HG02759 (cell line): ENCODE measurements around the gene KLF7.
"Not testable (repeated sequence)": the region's sequence is repeated elsewhere in the genome, so short reads cannot be mapped to it uniquely, and the experiment has no call there.

Experiments
- ATAC-seq: cut with Tn5 transposase; IDR thresholded peaks from one replicate; pipeline ENCODE4 v1.9.1; 2021; ENCODE audit warnings: mild to moderate bottlenecking, moderate library complexity; ENCODE audit not compliant: unreplicated experiment

The KLF7 gene

GRCh38 chr2:207067473-207067872, 98.3 kb downstream of the KLF7 start:
- ATAC-seq: no peak

- no peak for ATAC-seq
These were observed 98.8 kb downstream of the KLF7 start for GRCh38 chr2:207066791-207067460.

DNA sequence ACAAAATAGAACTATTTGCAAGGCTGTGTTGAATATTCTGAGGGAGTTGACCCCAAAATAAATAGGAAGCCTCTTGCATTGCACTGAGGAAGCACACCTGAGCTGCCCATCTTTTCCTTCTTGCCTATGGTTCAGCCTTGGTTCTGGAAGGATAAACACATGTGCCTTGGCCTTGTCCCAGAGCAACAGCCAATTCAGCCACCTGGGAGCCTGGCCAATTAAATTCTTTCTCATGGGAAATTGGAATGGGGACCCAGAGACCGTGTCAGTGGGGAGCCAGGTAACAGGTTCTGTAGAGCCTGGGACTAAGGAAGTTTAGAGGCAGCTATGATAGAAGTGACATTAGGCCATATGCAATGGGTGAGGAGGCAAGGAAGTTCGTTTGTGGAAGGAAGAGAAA, 99.6 kb downstream of the KLF7 start:
- no peak for ATAC-seq

- no peak for ATAC-seq
These were observed 101.5 kb downstream of the KLF7 start for GRCh38 chr2:207064128-207064690.

GRCh38 chr2:207061181-207061580, 104.6 kb downstream of the KLF7 start:
- ATAC-seq: no peak

GRCh38 chr2:207055257-207055656, 110.5 kb downstream of the KLF7 start:
- no peak for ATAC-seq

DNA sequence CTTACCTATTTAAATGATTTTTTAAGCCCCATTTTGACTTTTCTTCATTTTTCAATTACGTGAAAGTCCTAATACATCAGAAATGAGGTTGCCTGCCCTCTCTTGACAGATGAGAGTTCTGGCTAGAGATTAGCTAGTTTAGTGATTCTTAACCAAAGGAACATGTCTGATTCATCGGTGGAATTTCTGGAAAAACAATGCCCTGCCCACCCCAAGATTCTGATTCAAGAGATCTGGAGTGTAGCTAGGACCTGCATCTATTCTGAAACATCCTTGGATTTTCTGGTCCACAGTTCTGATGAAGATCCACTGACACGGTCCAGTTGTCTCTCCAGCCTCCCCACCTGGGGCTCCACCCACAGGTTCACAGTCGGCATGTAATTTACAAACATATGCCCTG, 111.2 kb downstream of the KLF7 start:
- ATAC-seq: no peak

- no peak for ATAC-seq
These were observed 114.3 kb downstream of the KLF7 start for GRCh38 chr2:207051385-207051965.

DNA sequence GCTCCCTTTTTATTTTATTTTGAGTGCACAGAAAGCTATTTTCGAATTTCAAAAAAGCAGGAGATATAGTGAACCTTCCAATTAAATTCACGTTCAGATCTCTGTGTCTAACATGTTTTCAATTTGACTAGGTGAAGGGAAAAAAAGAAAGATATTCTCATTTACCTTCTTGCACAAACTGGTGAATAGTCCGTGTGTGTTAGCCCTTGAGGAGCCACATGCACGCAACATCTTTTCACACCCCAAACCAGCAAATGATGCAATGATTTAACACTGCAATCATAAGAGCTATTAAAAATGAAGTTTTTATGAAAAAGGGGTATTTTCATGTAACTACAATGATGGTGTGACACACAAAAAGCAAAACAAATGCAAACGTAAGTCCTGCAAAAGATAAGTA, 116.6 kb downstream of the KLF7 start:
- no peak for ATAC-seq

- no peak for ATAC-seq
These were observed 117.3 kb downstream of the KLF7 start for GRCh38 chr2:207048416-207048815.

- ATAC-seq: no peak
These were observed 119.0 kb downstream of the KLF7 start for GRCh38 chr2:207046724-207047123.

DNA sequence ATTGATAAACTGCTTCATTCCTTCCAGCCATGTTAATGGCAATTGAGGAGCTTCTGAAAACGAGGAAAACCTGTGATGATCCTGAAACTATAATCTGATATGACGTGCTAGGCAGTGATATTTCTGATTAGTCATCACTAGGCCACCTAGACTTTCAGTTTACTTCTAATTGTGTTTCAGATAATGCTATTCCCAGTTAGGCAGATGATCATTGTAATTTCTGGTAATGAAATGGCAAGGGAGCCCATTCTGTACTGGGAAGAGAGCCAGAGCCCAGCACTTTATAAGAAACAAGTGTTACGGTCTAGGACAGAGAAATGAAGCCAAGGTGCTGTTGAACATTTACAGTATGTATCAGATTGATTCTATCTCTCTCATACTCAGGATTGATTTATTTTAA, 120.2 kb downstream of the KLF7 start:
- ATAC-seq: no peak

DNA sequence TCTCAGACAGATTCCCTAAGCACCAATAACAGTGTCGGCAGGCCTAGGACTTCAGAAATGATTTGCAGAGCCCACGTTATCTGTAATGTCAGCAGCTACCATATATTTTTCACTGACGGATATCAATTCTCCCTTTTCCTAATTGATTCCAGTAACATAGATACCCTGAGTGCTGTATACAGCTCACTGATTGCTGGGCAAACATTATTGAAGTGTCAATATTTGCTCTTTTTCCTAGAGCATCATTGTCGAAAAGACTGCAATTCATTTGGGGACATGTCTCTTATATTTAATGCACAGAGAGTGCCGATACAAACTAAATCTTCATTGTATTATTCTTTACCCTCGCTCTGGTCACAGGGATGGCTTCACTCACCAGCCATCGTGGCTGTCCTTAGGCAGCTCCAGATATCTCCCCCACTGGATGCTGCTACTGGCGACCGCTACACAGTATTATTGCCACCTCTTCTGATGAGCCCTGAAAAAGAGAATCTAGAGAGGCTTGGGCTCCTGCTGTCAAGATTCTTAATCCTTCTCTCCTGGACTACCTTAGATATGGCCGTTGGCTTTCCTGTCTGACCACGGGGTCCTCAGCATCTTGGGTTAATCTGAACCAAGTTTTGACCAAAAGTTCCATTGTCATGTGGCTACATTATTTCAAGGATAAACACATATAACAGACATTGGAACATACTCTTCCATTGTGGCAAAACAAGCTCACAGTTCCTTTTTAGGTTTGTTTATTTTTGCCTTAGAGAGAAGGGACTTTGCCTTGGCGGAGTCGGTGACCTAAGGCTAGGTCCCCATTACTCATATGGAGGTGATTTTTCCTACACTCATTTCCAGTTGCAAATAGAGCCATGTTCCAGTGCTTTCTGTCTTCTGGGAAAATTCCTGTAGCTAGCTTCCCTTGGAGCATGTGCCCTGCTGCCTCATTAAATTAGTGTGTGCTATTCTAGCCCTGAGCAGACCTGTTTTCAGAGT, 121.1 kb downstream of the KLF7 start:
- no peak for ATAC-seq

- ATAC-seq: no peak
These were observed 122.9 kb downstream of the KLF7 start for GRCh38 chr2:207042841-207043240.

DNA sequence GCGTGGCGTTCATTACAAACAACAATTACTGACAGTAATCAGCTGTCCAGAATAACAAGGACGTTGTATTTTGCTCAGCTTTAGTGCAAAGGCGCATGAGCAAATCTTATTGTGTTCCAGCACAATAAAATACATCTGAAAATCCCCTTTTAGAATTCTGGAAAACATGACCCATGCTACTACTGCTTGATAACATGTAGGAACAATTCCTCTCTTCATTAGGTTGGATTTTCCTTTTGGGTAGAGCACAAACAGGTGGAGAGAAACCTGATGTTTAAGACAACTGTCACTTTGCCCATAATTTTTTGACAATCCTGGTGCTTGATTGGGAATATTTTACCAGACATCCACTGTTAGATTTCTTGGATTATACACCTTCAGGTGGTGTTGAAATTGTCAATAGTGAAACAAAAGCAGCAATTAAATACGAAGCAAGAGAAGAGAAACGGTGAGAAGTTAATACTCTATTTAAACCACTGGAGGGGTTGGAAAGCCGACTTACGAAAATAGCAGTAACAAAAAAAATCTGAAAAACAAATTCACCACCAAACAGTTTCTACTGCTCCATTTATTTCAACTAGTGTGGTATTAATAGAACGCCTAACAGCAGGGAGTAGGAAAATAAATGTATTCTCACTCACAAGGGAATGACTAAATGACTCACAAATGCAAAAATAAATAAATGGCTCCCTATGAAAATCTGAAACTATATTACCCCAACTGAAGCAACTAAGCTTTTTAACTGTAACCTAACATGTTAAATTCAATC, 123.8 kb downstream of the KLF7 start:
- ATAC-seq: no peak

DNA sequence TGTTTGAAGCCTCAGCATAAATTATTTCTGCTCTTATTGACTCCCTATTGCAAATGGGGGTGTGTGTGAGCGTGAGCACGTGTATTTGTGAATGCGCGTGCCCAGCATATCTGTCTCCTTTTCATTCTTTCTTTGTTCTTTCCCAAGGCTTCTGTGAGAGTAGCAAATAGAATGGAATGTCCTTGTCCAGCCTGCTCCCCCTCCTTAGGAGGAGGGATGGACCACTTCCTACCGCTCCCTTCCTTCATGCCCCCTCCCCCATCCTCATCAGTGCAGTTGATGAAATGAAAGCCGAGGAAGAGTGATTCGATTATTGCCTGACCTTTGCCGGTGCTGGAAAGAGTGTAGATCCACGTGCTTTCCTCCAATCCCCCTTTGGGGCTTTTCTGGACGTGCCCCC, 124.5 kb downstream of the KLF7 start:
- no peak for ATAC-seq

- no peak for ATAC-seq
These were observed 125.1 kb downstream of the KLF7 start for GRCh38 chr2:207040696-207041095.

- ATAC-seq: no peak
These were observed 126.5 kb downstream of the KLF7 start for GRCh38 chr2:207039225-207039624.

DNA sequence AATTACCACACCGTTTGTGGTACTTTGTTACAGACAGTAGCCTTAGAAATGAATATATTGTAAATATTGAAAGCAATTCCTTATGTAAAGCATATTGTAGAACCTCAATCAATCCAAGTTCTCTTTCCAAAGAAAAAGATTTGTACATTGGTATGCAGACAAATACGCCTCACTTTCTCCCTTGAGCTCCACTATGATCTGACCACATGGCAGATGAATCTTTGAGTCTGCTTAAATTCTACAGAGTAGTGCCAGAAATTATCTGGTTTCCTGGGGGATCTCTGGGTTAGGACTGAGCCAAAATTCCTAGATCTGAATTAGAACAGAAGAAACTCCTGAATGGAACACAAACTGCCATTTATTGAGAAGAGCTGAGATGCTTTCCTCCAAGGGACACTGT, 127.4 kb downstream of the KLF7 start:
- no peak for ATAC-seq

GRCh38 chr2:207037896-207038295, 127.9 kb downstream of the KLF7 start:
- no peak for ATAC-seq

DNA sequence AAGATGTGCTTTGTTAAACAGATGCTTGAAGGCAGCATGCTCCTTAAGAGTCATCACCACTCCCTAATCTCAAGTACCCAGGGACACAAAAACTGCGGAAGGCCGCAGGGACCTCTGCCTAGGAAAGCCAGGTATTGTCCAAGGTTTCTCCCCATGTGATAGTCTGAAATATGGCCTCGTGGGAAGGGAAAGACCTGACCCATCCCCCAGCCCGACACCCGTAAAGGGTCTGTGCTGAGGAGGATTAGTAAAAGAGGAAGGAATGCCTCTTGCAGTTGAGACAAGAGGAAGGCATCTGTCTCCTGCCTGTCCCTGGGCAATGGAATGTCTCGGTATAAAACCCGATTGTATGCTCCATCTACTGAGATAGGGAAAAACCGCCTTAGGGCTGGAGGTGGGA, 128.7 kb downstream of the KLF7 start:
- not testable (repeated sequence) for ATAC-seq
